Measurements from ENCODE around the gene AMBRA1. TPM values are rescaled to one million over a fixed set of nuclear protein-coding genes. Genes with fewer than 3 reads are reported as not detected.

AMBRA1 gene
- polyA plus RNA-seq, 1 donor from 2014 or later = 34.5 TPM

- TF ChIP-seq SMC3 (conservative IDR thresholded peaks at IDR 0.05; ENCODE audit: poor library complexity) (no peak), CTCF (IDR thresholded peaks at IDR 0.05; ENCODE audit: poor library complexity, severe bottlenecking) (no peak), REST (IDR thresholded peaks at IDR 0.05; ENCODE audit: borderline replicate concordance) (no peak), RAD21 (conservative IDR thresholded peaks at IDR 0.05) (no peak), MXI1 (conservative IDR thresholded peaks at IDR 0.05; ENCODE audit: poor library complexity, severe bottlenecking) (no peak), EZH2 (IDR thresholded peaks at IDR 0.05; ENCODE audit: borderline replicate concordance, insufficient read depth, low read length, poor library complexity, severe bottlenecking) (no peak), POLR2AphosphoS5 (IDR thresholded peaks at IDR 0.05) (no peak), TAF1 (IDR thresholded peaks at IDR 0.05; ENCODE audit: low read depth) (no peak), EP300 (conservative IDR thresholded peaks at IDR 0.05; ENCODE audit: poor library complexity, severe bottlenecking) (no peak)
- no peak overlapping the region for H2AFZ ChIP-seq (ENCODE audit: low read depth, low read length)
- no peaks in the 10 kb centered on the region for H3F3A ChIP-seq (ENCODE audit: insufficient read depth, low read length, poor library complexity, severe bottlenecking)
- no peak overlapping the region for H3K27ac ChIP-seq (ENCODE audit: low read length)
- H3K9me2 ChIP-seq (ENCODE audit: insufficient read depth, low read length) = no peaks in the 10 kb centered on the region
- H3K4me3 ChIP-seq (ENCODE audit: low read length) = peak overlapping the region; percentile 72
- H3K79me2 ChIP-seq (replicated peaks; ENCODE audit: insufficient read depth, low read length) = peaks cover 27% of the 10 kb centered on the region
- H3K36me3 ChIP-seq (ENCODE audit: insufficient read depth, low read length) = no peaks in the 10 kb centered on the region
- H3K27me3 ChIP-seq (ENCODE audit: insufficient read depth, low read depth, low read length) = no peaks in the 10 kb centered on the region
- peak overlapping the region; percentile 85 for H3K9ac ChIP-seq (ENCODE audit: low read length)
- no peaks in the 10 kb centered on the region for H4K20me1 ChIP-seq (ENCODE audit: insufficient read depth)
- H3K4me2 ChIP-seq (ENCODE audit: low read length) = no peak overlapping the region
- H3K9me3 ChIP-seq (ENCODE audit: low read length) = no peaks in the 10 kb centered on the region
Measured at GRCh38 chr11:46615756-46616155, 21.9 kb upstream of the AMBRA1 start.

- Histone ChIP-seq H3F3A (ENCODE audit: insufficient read depth, low read length, poor library complexity, severe bottlenecking) (no peaks in the 10 kb centered on the region), H3K27ac (ENCODE audit: low read length) (no peak overlapping the region), H3K4me3 (ENCODE audit: low read length) (peak overlapping the region; percentile 26), H3K9ac (ENCODE audit: low read length) (no peak overlapping the region), H3K9me2 (ENCODE audit: insufficient read depth, low read length) (no peaks in the 10 kb centered on the region), H2AFZ (ENCODE audit: low read depth, low read length) (no peak overlapping the region), H3K27me3 (ENCODE audit: insufficient read depth, low read depth, low read length) (no peaks in the 10 kb centered on the region), H3K36me3 (ENCODE audit: insufficient read depth, low read length) (no peaks in the 10 kb centered on the region), H3K4me2 (ENCODE audit: low read length) (no peak overlapping the region), H4K20me1 (ENCODE audit: insufficient read depth) (no peaks in the 10 kb centered on the region), H3K79me2 (replicated peaks; ENCODE audit: insufficient read depth, low read length) (peaks cover 7% of the 10 kb centered on the region), H3K9me3 (ENCODE audit: low read length) (no peaks in the 10 kb centered on the region)
- TF ChIP-seq SMC3 (conservative IDR thresholded peaks at IDR 0.05; ENCODE audit: poor library complexity) (no peak), CTCF (IDR thresholded peaks at IDR 0.05; ENCODE audit: poor library complexity, severe bottlenecking) (no peak), REST (IDR thresholded peaks at IDR 0.05; ENCODE audit: borderline replicate concordance) (no peak), MXI1 (conservative IDR thresholded peaks at IDR 0.05; ENCODE audit: poor library complexity, severe bottlenecking) (no peak), EZH2 (IDR thresholded peaks at IDR 0.05; ENCODE audit: borderline replicate concordance, insufficient read depth, low read length, poor library complexity, severe bottlenecking) (no peak), POLR2AphosphoS5 (IDR thresholded peaks at IDR 0.05) (no peak), EP300 (conservative IDR thresholded peaks at IDR 0.05; ENCODE audit: poor library complexity, severe bottlenecking) (no peak), TAF1 (IDR thresholded peaks at IDR 0.05; ENCODE audit: low read depth) (no peak), RAD21 (conservative IDR thresholded peaks at IDR 0.05) (no peak)
Measured at GRCh38 chr11:46612326-46612725, 18.5 kb upstream of the AMBRA1 start.

All from neural cell (in vitro differentiated cells).